HepG2 (cell line): ENCODE measurements around the gene NTN4. TPM values are rescaled to one million over a fixed set of nuclear protein-coding genes. Genes with fewer than 3 reads are reported as not detected.

Experiments used
- ATAC-seq: fragments of 200-7000 bp; cut with Tn5 transposase; 3 replicates; pipeline ENCODE4 v1.9.1; 2020; ENCODE audit warnings: mild to moderate bottlenecking, moderate library complexity
- BruUV-seq: library from RNA; stranded (reverse); fragments of 400-500 nt; replicated peaks from 2 replicates; lab custom pipeline; 2021; lab: Mats Ljungman, UMichigan
- CTCF ChIA-PET: fragments of 300-600 bp; formaldehyde crosslinking; extraction: SDS; loops from one replicate; lab custom pipeline; 2021; ENCODE audit warnings: low total read pairs, inconsistent platforms, low intra/inter-chr PET ratio; lab: Yijun Ruan, JAX
- POLR2A ChIA-PET: fragments of 350-600 bp; sonication (Branson Sonifier 250); formaldehyde crosslinking; loops from one replicate; lab custom pipeline; 2020; ENCODE audit warnings: antibody characterized with exemption, inconsistent platforms; lab: Yijun Ruan, JAX
- DNase-seq: peaks from one replicate; pipeline ENCODE4 v3.0.0-alpha.2; 2015; ENCODE audit warnings: low spot score
- FAIRE-seq: peaks from 3 replicates; lab custom pipeline; 2011; peaks lifted over from hg19 to GRCh38; lab: Jason Lieb, UNC
- H2AFZ ChIP-seq: one replicate; pipeline ENCODE4 v1.6.1; 2011; ENCODE audit warnings: low read length, inconsistent platforms
- H3K27ac ChIP-seq: fragments of 300-600 bp; 3 replicates; pipeline ENCODE4 v1.8.0; 2011; ENCODE audit warnings: mixed run types, mild to moderate bottlenecking, mixed read lengths, low read length, inconsistent platforms; ENCODE audit not compliant: insufficient read depth; ENCODE audit errors: extremely low read length
- H3K27me3 ChIP-seq, 2 experiments: fragments of 200-600 bp in 1 of 2; 2 replicates in 1 of 2; 3 replicates in 1 of 2; pipeline versions ENCODE4 v1.6.0 to v1.8.0; 2011; ENCODE audit warnings: low read length in 2 of 2, mild to moderate bottlenecking in 2 of 2, moderate library complexity in 2 of 2, inconsistent platforms in 1 of 2; ENCODE audit not compliant: insufficient read depth in 2 of 2, control insufficient read depth in 1 of 2
- H3K36me3 ChIP-seq, 2 experiments: fragments of 200-600 bp in 1 of 2; replicated peaks in 1 of 2; 2 replicates in 1 of 2; 3 replicates in 1 of 2; pipeline versions ENCODE4 v1.5.1 to v1.8.0; 2011; ENCODE audit warnings: low read length in 2 of 2, inconsistent platforms in 1 of 2; ENCODE audit not compliant: insufficient read depth in 2 of 2, control insufficient read depth in 1 of 2
- H3K4me1 ChIP-seq: 2 replicates; pipeline ENCODE4 v1.5.1; 2012; ENCODE audit warnings: low read length, inconsistent platforms; ENCODE audit not compliant: insufficient read depth
- H3K4me2 ChIP-seq: 2 replicates; pipeline ENCODE4 v1.6.0; 2011; ENCODE audit warnings: low read depth, low read length, inconsistent platforms
- H3K4me3 ChIP-seq, 3 experiments: fragments of 200-600 bp in 1 of 3; sonication (generic), shearing (Covaris generic) in 1 of 3; replicated peaks in 1 of 3; 2 replicates each; pipeline ENCODE4 v1.5.1; 2011 to 2016; ENCODE audit warnings: low read length in 3 of 3, inconsistent platforms in 2 of 3, low read depth in 2 of 3, mild to moderate bottlenecking in 2 of 3, control low read depth in 1 of 3, mixed read lengths in 1 of 3; ENCODE audit not compliant: insufficient read depth in 1 of 3
- H3K79me2 ChIP-seq: one replicate; pipeline ENCODE4 v1.6.1; 2011; ENCODE audit warnings: low read length, inconsistent platforms; ENCODE audit not compliant: insufficient read depth
- H3K9ac ChIP-seq: 2 replicates; pipeline ENCODE4 v1.6.0; 2011; ENCODE audit warnings: mild to moderate bottlenecking, low read depth, low read length, inconsistent platforms; ENCODE audit not compliant: insufficient read depth
- H3K9me3 ChIP-seq: 2 replicates; pipeline ENCODE4 v1.5.1; 2012; ENCODE audit warnings: mild to moderate bottlenecking, low read length
- H4K20me1 ChIP-seq: 2 replicates; pipeline ENCODE4 v1.6.0; 2011; ENCODE audit warnings: inconsistent platforms, mild to moderate bottlenecking, low read length, moderate library complexity; ENCODE audit not compliant: insufficient read depth
- CEBPG ChIP-seq: IDR thresholded peaks from 2 replicates; pipeline ENCODE4 v1.6.1; 2016
- CHCHD3 ChIP-seq: sonication (generic); formaldehyde crosslinking; IDR thresholded peaks from 2 replicates; pipeline ENCODE4 v1.8.0; 2022; ENCODE audit warnings: mild to moderate bottlenecking, missing genetic modification reagents, moderate library complexity
- ELF3 ChIP-seq: IDR thresholded peaks from 2 replicates; pipeline ENCODE4 v1.6.1; 2016; ENCODE audit warnings: missing genetic modification reagents, missing compliant biosample characterization
- HOMEZ ChIP-seq: IDR thresholded peaks from 2 replicates; pipeline ENCODE4 v1.6.1; 2016; ENCODE audit warnings: low read depth
- MEF2D ChIP-seq: sonication (generic); formaldehyde crosslinking; IDR thresholded peaks from 2 replicates; pipeline ENCODE4 v1.5.1; 2020; ENCODE audit warnings: mild to moderate bottlenecking, missing genetic modification reagents
- NFE2L1 ChIP-seq: sonication (generic); formaldehyde crosslinking; IDR thresholded peaks from 2 replicates; pipeline ENCODE4 v1.4.0; 2020; ENCODE audit warnings: missing genetic modification reagents, mild to moderate bottlenecking, borderline replicate concordance
- NFYC ChIP-seq: IDR thresholded peaks from 2 replicates; pipeline ENCODE4 v1.6.1; 2016; ENCODE audit warnings: missing genetic modification reagents, missing compliant biosample characterization
- RFX3 ChIP-seq: IDR thresholded peaks from 2 replicates; pipeline ENCODE4 v1.6.1; 2016; ENCODE audit warnings: missing biosample characterization, missing genetic modification reagents
- TRAFD1 ChIP-seq: sonication (generic); formaldehyde crosslinking; IDR thresholded peaks from 2 replicates; pipeline ENCODE4 v1.5.1; 2020; ENCODE audit warnings: missing genetic modification reagents, mild to moderate bottlenecking, borderline replicate concordance
- ZBTB49 ChIP-seq: sonication (generic); formaldehyde crosslinking; IDR thresholded peaks from 2 replicates; pipeline ENCODE4 v1.4.0; 2020; ENCODE audit warnings: missing genetic modification reagents, borderline replicate concordance
- ZFP90 ChIP-seq: sonication (generic); formaldehyde crosslinking; IDR thresholded peaks from 2 replicates; pipeline ENCODE4 v1.8.0; 2022; ENCODE audit warnings: missing genetic modification reagents, mild to moderate bottlenecking, inconsistent platforms, borderline replicate concordance
- ZNF136 ChIP-seq: sonication (generic); formaldehyde crosslinking; IDR thresholded peaks from 2 replicates; pipeline ENCODE4 v1.8.1; 2022; ENCODE audit warnings: low read depth, mild to moderate bottlenecking, moderate library complexity, missing genetic modification reagents
- ZNF691 ChIP-seq: sonication (generic); formaldehyde crosslinking; IDR thresholded peaks from 2 replicates; pipeline ENCODE4 v1.4.0; 2020; ENCODE audit warnings: missing genetic modification reagents, low read depth, mild to moderate bottlenecking, borderline replicate concordance
- ZNF747 ChIP-seq: sonication (generic); formaldehyde crosslinking; IDR thresholded peaks from 2 replicates; pipeline ENCODE4 v1.8.1; 2023; ENCODE audit warnings: missing genetic modification reagents, mild to moderate bottlenecking, borderline replicate concordance
- ZNF768 ChIP-seq: sonication (generic); formaldehyde crosslinking; IDR thresholded peaks from 2 replicates; pipeline ENCODE4 v1.4.0; 2020; ENCODE audit warnings: missing genetic modification reagents
- WGBS: methylation state at CpG from one replicate; pipeline ENCODE4 v1.1.6; 2017; ENCODE audit warnings: low lambda C conversion rate; 5-methylcytosine and 5-hydroxymethylcytosine counted together
- in situ Hi-C: cut with HindIII; loops from 2 replicates; pipeline ENCODE4 v1.10.0; 2017; ENCODE audit warnings: low pct_unique_long_range_greater_than_20kb; ENCODE audit not compliant: extremely low pct_ligation_motif_present
- intact Hi-C: fragments of 100-400 bp; cut with micrococcal nuclease; formaldehyde crosslinking; loops from one replicate; pipeline ENCODE4 v1.10.0; 2022; ENCODE audit not compliant: unreplicated experiment
- polyA plus RNA-seq, 8 experiments: library from polyadenylated mRNA; depleted of rRNA in 3 of 8; stranded (reverse) in 7 of 8; unstranded in 1 of 8; fragments of >200 nt; fragmentation: Illumina TruSeq in 4 of 8; extraction: Trizol in 4 of 8; gene quantifications; 2 replicates each; pipeline versions ENCODE4 v1.2.1 to v1.2.3, GENCODE V29; 2011 to 2016; ENCODE audit warnings: low read depth in 4 of 8, missing spikeins in 1 of 8, mixed read lengths in 1 of 8; ENCODE audit not compliant: insufficient read depth in 1 of 8
- total RNA-seq, 5 experiments: library from RNA; depleted of rRNA; stranded (reverse); fragments of >200 nt; fragmentation: Illumina TruSeq; extraction: Trizol; gene quantifications; 2 replicates each; pipeline ENCODE4 v1.2.3, GENCODE V29; 2016; ENCODE audit warnings: low read depth in 1 of 5

Gene NTN4
- total and polyA plus RNA-seq, 2 of the 13 experiments (the other 11 are each of a cell fraction or from before 2014, with no cell fraction given): 7.8 to 11.5 TPM

GRCh38 chr12:95701722-95702418, 88.7 kb downstream of the NTN4 start:
- DNase-seq: no peak
- H3K9ac ChIP-seq: no peak overlapping the region
- no peak for TF ChIP-seq ELF3 (CRISPR knock-in tag)
- TF ChIP-seq NFE2L1 (CRISPR knock-in tag): no peak
- no peak for TF ChIP-seq ZNF136 (CRISPR knock-in tag)
- no peak for TF ChIP-seq ZBTB49 (CRISPR knock-in tag)
- TF ChIP-seq RFX3: no peak
- TF ChIP-seq ZNF768 (CRISPR knock-in tag): no peak
- TF ChIP-seq ZFP90 (CRISPR knock-in tag): no peak
- TF ChIP-seq HOMEZ (CRISPR knock-in tag): no peak
- no peak for TF ChIP-seq MEF2D (CRISPR knock-in tag)
- TF ChIP-seq TRAFD1 (CRISPR knock-in tag): no peak
- TF ChIP-seq NFYC: no peak
- no peak for TF ChIP-seq CHCHD3 (CRISPR knock-in tag)
- TF ChIP-seq ZNF747 (CRISPR knock-in tag): no peak
- TF ChIP-seq CEBPG (CRISPR knock-in tag): no peak
- no peak for TF ChIP-seq ZNF691 (CRISPR knock-in tag)
- no peaks in the 10 kb centered on the region for H3K36me3 ChIP-seq
- no peak overlapping the region for H3K27ac ChIP-seq
- no peaks in the 10 kb centered on the region for H4K20me1 ChIP-seq
- CTCF ChIA-PET: no interaction called here
- no peaks in the 10 kb centered on the region for H3K27me3 ChIP-seq
- FAIRE-seq: no peak
- H3K9me3 ChIP-seq: no peaks in the 10 kb centered on the region
- in situ Hi-C loops: no loop called here
- intact Hi-C loops: no loop called here
- BruUV-seq: no TSS peak
- H2AFZ ChIP-seq: no peak overlapping the region
- H3K4me1 ChIP-seq: no peaks in the 10 kb centered on the region
- ATAC-seq: no peak
- H3K4me3 ChIP-seq: no peak overlapping the region
- no peak overlapping the region for H3K4me2 ChIP-seq
- 91% methylated on average over 12 of the region's 12 CpGs for WGBS
- H3K79me2 ChIP-seq: no peaks in the 10 kb centered on the region
- POLR2A ChIA-PET: no interaction called here
